ENCODE results near the gene DLL3. TPM values are rescaled to one million over a fixed set of nuclear protein-coding genes. Genes with fewer than 3 reads are reported as not detected.
"Not testable (repeated sequence)": the region's sequence is repeated elsewhere in the genome, so short reads cannot be mapped to it uniquely, and the experiment has no call there.

The DLL3 gene, protein sequence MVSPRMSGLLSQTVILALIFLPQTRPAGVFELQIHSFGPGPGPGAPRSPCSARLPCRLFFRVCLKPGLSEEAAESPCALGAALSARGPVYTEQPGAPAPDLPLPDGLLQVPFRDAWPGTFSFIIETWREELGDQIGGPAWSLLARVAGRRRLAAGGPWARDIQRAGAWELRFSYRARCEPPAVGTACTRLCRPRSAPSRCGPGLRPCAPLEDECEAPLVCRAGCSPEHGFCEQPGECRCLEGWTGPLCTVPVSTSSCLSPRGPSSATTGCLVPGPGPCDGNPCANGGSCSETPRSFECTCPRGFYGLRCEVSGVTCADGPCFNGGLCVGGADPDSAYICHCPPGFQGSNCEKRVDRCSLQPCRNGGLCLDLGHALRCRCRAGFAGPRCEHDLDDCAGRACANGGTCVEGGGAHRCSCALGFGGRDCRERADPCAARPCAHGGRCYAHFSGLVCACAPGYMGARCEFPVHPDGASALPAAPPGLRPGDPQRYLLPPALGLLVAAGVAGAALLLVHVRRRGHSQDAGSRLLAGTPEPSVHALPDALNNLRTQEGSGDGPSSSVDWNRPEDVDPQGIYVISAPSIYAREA
- 10 to 100 TPM in 4 of 8 experiments, 1 to 10 TPM in 1, under 1 TPM in 3; 0.25 to 84.3 (median 8.1) TPM for total RNA-seq

GRCh38 chr19:39498798-39499642 is at the start of gene DLL3:
DLL3 (plus strand) TSS chr19:39498947; CDS start chr19:39498975, 28 bp downstream.
- in situ Hi-C loops (cut with MboI; ENCODE audit: low pct_unique_long_range_greater_than_20kb in 2 of 9, low sequenced_read_pairs in 9 of 9, unreplicated experiment in 9 of 9): no loop called here
- WGBS, 10 experiments: 5 to 17% (median 15%) methylated on average over 4 to 19 of the region's 60 CpGs; no CpG with 5 or more reads in 7 of the 10 experiments
- peak within 1 kb of the TSS; percentile 75 to 86 for H3K27ac ChIP-seq
- ATAC-seq (replicated peaks in 6 of 8): peak; percentile 5 to 47 (median 34)
- peaks cover 3 to 5% of the 10 kb centered on the region in 2 donors for H3K4me1 ChIP-seq (replicated peaks in 1 of 2)
- peak within 1 kb of the TSS; percentile 28 to 49 (median 43) for H3K4me3 ChIP-seq

GRCh38 chr19:39449116-39449797 is 49.5 kb upstream of the DLL3 start:
- in situ Hi-C loops (cut with MboI; ENCODE audit: low pct_unique_long_range_greater_than_20kb in 2 of 9, low sequenced_read_pairs in 9 of 9, unreplicated experiment in 9 of 9): no loop called here
- WGBS, 10 experiments: 72 to 100% (median 95%) methylated on average over 1 to 6 of the region's 8 CpGs; no CpG with 5 or more reads in 2 of the 10 experiments
- no peak for ATAC-seq (replicated peaks in 6 of 8)
- no peak overlapping the region for H3K4me3 ChIP-seq
- peaks cover 5 to 10% of the 10 kb centered on the region in 2 donors for H3K4me1 ChIP-seq (replicated peaks in 1 of 2)
- no peak overlapping the region for H3K27ac ChIP-seq

GRCh38 chr19:39451257-39451656 is 47.5 kb upstream of the DLL3 start:
- 83 to 100% (median 97%) methylated on average over 1 to 7 of the region's 8 CpGs; no CpG with 5 or more reads in 3 of the 10 experiments for WGBS, 10 experiments
- H3K4me1 ChIP-seq (replicated peaks in 1 of 2); in situ Hi-C loops (cut with MboI; ENCODE audit: low pct_unique_long_range_greater_than_20kb in 2 of 9, low sequenced_read_pairs in 9 of 9, unreplicated experiment in 9 of 9); H3K27ac ChIP-seq; ATAC-seq (replicated peaks in 6 of 8); H3K4me3 ChIP-seq: not testable (repeated sequence)

GRCh38 chr19:39463403-39463802 is 35.3 kb upstream of the DLL3 start:
- whole genome bisulfite sequencing, 10 experiments: 20 to 100% (median 93%) methylated on average over 1 to 3 of the region's 3 CpGs; no CpG with 5 or more reads in 1 of the 10 experiments
- ATAC-seq (replicated peaks in 6 of 8): no peak
- no peak overlapping the region for H3K4me3 ChIP-seq
- no peak overlapping the region for H3K27ac ChIP-seq
- in situ Hi-C loops (cut with MboI; ENCODE audit: low pct_unique_long_range_greater_than_20kb in 2 of 9, low sequenced_read_pairs in 9 of 9, unreplicated experiment in 9 of 9): no loop called here
- H3K4me1 ChIP-seq (replicated peaks in 1 of 2): no peaks in the 10 kb centered on the region

- Histone ChIP-seq H3K4me3 (no peak overlapping the region), H3K27ac (no peak overlapping the region), H3K4me1 (replicated peaks in 1 of 2) (no peaks in the 10 kb centered on the region)
- WGBS, 10 experiments: 88 to 100% (median 93%) methylated on average over 2 to 12 of the region's 18 CpGs; no CpG with 5 or more reads in 2 of the 10 experiments
- no peak for ATAC-seq (replicated peaks in 6 of 8)
- in situ Hi-C loops (cut with MboI; ENCODE audit: low pct_unique_long_range_greater_than_20kb in 2 of 9, low sequenced_read_pairs in 9 of 9, unreplicated experiment in 9 of 9): no loop called here
Measured at GRCh38 chr19:39465956-39466747, 32.6 kb upstream of the DLL3 start.

GRCh38 chr19:39467941-39468340 is 30.8 kb upstream of the DLL3 start:
- no peak for ATAC-seq (replicated peaks in 6 of 8)
- no peaks in the 10 kb centered on the region for H3K4me1 ChIP-seq (replicated peaks in 1 of 2)
- H3K4me3 ChIP-seq: no peak overlapping the region
- H3K27ac ChIP-seq: no peak overlapping the region
- in situ Hi-C loops (cut with MboI; ENCODE audit: low pct_unique_long_range_greater_than_20kb in 2 of 9, low sequenced_read_pairs in 9 of 9, unreplicated experiment in 9 of 9): no loop called here
- 95 to 100% (median 100%) methylated on average over 1 to 4 of the region's 7 CpGs; no CpG with 5 or more reads in 7 of the 10 experiments for WGBS, 10 experiments

- in situ Hi-C loops (cut with MboI; ENCODE audit: low pct_unique_long_range_greater_than_20kb in 2 of 9, low sequenced_read_pairs in 9 of 9, unreplicated experiment in 9 of 9): no loop called here
- ATAC-seq (replicated peaks in 6 of 8): no peak
- no peak overlapping the region for H3K27ac ChIP-seq
- no peaks in the 10 kb centered on the region for H3K4me1 ChIP-seq (replicated peaks in 1 of 2)
- no peak overlapping the region for H3K4me3 ChIP-seq
- WGBS, 10 experiments: 75 to 100% (median 95%) methylated on average over 1 to 5 of the region's 11 CpGs; no CpG with 5 or more reads in 3 of the 10 experiments
Measured at GRCh38 chr19:39469036-39469435, 29.7 kb upstream of the DLL3 start.

GRCh38 chr19:39469567-39469966 is 29.2 kb upstream of the DLL3 start:
- H3K4me3 ChIP-seq: no peak overlapping the region
- ATAC-seq (replicated peaks in 6 of 8): no peak
- 80 to 100% methylated on average over 1 to 2 of the region's 6 CpGs; no CpG with 5 or more reads in 8 of the 10 experiments for WGBS, 10 experiments
- no peak overlapping the region for H3K27ac ChIP-seq
- no peaks in the 10 kb centered on the region for H3K4me1 ChIP-seq (replicated peaks in 1 of 2)
- in situ Hi-C loops (cut with MboI; ENCODE audit: low pct_unique_long_range_greater_than_20kb in 2 of 9, low sequenced_read_pairs in 9 of 9, unreplicated experiment in 9 of 9): no loop called here

GRCh38 chr19:39470724-39471339 is 27.9 kb upstream of the DLL3 start:
- no peak for ATAC-seq (replicated peaks in 6 of 8)
- WGBS, 10 experiments: 20 to 89% (median 84%) methylated on average over 1 to 5 of the region's 7 CpGs; no CpG with 5 or more reads in 6 of the 10 experiments
- no peak overlapping the region for H3K27ac ChIP-seq
- in situ Hi-C loops (cut with MboI; ENCODE audit: low pct_unique_long_range_greater_than_20kb in 2 of 9, low sequenced_read_pairs in 9 of 9, unreplicated experiment in 9 of 9): no loop called here
- H3K4me1 ChIP-seq (replicated peaks in 1 of 2): no peaks in the 10 kb centered on the region
- H3K4me3 ChIP-seq: no peak overlapping the region

DNA sequence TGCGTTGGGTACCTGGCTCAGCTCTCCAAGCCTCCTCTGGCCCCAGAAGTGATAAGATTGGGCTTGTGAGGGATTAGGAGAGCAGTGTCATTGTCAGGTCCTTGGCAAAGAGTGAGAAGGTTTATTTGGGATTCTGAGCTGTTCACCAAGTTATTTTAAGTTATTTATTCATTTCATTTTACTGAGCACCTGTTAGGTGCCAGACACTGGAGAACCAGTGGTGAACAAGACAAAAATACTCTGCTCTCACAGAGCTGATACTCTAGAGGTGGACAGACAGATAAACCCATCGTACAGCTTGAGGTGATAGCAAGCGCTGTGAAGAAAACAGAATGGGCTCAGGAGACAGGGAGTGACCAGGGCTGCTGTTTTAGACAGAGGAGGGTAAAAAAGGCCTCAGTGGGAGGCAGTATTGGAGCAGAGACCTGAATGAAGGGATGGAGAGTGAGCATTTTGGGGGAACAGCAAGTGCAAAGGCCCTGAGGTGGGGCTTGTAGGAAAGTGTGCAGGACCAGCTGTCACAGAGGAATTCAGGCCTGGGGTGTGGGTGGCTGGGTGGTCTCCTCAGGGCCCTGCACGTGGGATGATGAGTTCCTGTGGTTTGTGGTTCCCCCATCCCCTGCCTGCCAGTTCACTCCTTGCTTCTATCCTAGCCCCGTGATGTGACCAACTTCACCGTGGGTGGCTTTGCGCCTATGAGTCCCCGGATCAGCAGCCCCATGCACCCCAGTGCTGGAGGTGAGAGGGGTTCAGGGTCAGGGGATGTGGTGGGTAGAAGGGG is 26.8 kb upstream of the DLL3 start:
- H3K4me1 ChIP-seq (replicated peaks in 1 of 2): no peaks in the 10 kb centered on the region
- H3K27ac ChIP-seq: no peak overlapping the region
- WGBS, 10 experiments: 30 to 100% (median 93%) methylated on average over 1 to 4 of the region's 8 CpGs; no CpG with 5 or more reads in 4 of the 10 experiments
- H3K4me3 ChIP-seq: no peak overlapping the region
- in situ Hi-C loops (cut with MboI; ENCODE audit: low pct_unique_long_range_greater_than_20kb in 2 of 9, low sequenced_read_pairs in 9 of 9, unreplicated experiment in 9 of 9): no loop called here
- ATAC-seq (replicated peaks in 6 of 8): no peak

Data from motor neuron (in vitro differentiated cells).